Ecto neural progenitor cell (in vitro differentiated cells): ENCODE results near the gene ZMIZ1.
A peak's percentile ranks its signal among the peaks of the same experiment; 100 is the strongest.

Experiments used
- DNase-seq: peaks from one replicate; pipeline ENCODE4 v3.0.0-alpha.2; 2018; ENCODE audit warnings: low spot score

ZMIZ1 gene

GRCh38 chr10:79342811-79343561 lies 274.2 kb downstream of the ZMIZ1 start:
- no peak for DNase-seq

GRCh38 chr10:79344502-79345195 lies 275.9 kb downstream of the ZMIZ1 start:
- DNase-seq: no peak

- DNase-seq: peak; percentile 44
These were observed 276.7 kb downstream of the ZMIZ1 start for GRCh38 chr10:79345241-79346011.

- peak; percentile 42 for DNase-seq
These were observed 277.2 kb downstream of the ZMIZ1 start for GRCh38 chr10:79346012-79346340.

GRCh38 chr10:79346388-79347225 lies 277.8 kb downstream of the ZMIZ1 start:
- DNase-seq: peak; percentile 49

GRCh38 chr10:79347226-79347893 lies 278.6 kb downstream of the ZMIZ1 start, which contains the start of gene PPIF:
Gene PPIF (plus strand): TSS chr10:79347469. CDS start chr10:79347549, 80 bp downstream.
- DNase-seq: peak; percentile 95

GRCh38 chr10:79347894-79348639 lies 279.3 kb downstream of the ZMIZ1 start:
- peak; percentile 56 for DNase-seq

GRCh38 chr10:79348640-79348988 lies 279.8 kb downstream of the ZMIZ1 start:
- no peak for DNase-seq

- peak; percentile 44 for DNase-seq
These were observed 280.3 kb downstream of the ZMIZ1 start for GRCh38 chr10:79349072-79349491.

GRCh38 chr10:79349766-79350406 lies 281.1 kb downstream of the ZMIZ1 start:
- DNase-seq: no peak

GRCh38 chr10:79350407-79351154 lies 281.8 kb downstream of the ZMIZ1 start:
- peak; percentile 39 for DNase-seq

GRCh38 chr10:79351332-79351731 lies 282.6 kb downstream of the ZMIZ1 start:
- DNase-seq: no peak

- no peak for DNase-seq
These were observed 283.5 kb downstream of the ZMIZ1 start for GRCh38 chr10:79352035-79352877.

GRCh38 chr10:79353000-79353406 lies 284.2 kb downstream of the ZMIZ1 start:
- no peak for DNase-seq

GRCh38 chr10:79353726-79354125 lies 285.0 kb downstream of the ZMIZ1 start:
- DNase-seq: no peak

- DNase-seq: no peak
These were observed 285.4 kb downstream of the ZMIZ1 start for GRCh38 chr10:79354141-79354540.

- no peak for DNase-seq
These were observed 285.8 kb downstream of the ZMIZ1 start for GRCh38 chr10:79354615-79355014.

- DNase-seq: no peak
These were observed 286.8 kb downstream of the ZMIZ1 start for GRCh38 chr10:79355420-79356017.
